GM18868 (cell line): ENCODE measurements around the gene KLHL29.

Source experiments
- ATAC-seq: cut with Tn5 transposase; IDR thresholded peaks from one replicate; pipeline ENCODE4 v1.9.1; 2021; ENCODE audit warnings: mild to moderate bottlenecking, moderate library complexity; ENCODE audit not compliant: unreplicated experiment

Gene KLHL29

GRCh38 chr2:23526114-23526513 is 141.1 kb downstream of the KLHL29 start:
- no peak for ATAC-seq

GRCh38 chr2:23526835-23527790 is 142.1 kb downstream of the KLHL29 start:
- ATAC-seq, result no peak

DNA sequence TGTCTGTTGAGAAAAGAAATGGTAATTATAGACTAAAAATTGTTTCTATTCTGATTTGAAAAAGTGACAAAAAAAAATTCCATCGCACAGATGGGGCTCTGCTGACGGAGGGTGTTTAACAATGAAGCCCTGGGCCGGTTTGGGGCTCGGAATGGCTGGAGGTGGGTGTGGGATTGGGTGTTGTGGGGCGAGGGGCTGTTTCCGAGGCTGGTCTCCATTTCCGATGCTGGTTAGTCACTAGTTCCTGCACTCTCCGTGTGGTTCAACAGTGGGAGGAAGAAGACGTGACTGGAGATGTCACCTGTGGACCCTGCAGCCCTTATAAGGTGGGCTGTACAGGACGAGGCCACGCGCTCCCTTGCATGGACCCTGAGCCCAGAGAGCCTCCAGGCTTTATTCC is 143.2 kb downstream of the KLHL29 start:
- ATAC-seq, result no peak

DNA sequence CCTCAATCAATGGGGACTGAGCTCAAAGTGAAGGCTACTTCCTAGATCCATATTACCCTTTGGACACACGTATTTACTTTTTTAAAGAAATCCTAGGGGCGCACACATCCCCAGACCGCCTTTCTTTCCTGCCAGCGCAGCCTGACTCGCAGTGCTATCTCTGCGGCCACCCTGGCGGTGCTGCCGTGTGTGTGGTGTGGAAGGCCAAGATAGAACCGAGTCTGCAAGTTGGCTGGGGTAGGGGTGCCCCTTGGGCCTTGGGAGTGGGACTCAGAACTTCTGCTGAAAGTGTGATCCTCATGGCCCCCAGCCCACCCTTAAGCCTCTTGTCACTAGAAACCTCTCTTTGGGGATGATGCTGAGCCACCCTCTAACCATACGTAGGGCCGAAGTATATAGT is 143.7 kb downstream of the KLHL29 start:
- ATAC-seq, result no peak

- no peak for ATAC-seq
These were observed 144.7 kb downstream of the KLHL29 start for GRCh38 chr2:23529659-23530058.

- ATAC-seq, result no peak
These were observed 145.4 kb downstream of the KLHL29 start for GRCh38 chr2:23530206-23530908.

DNA sequence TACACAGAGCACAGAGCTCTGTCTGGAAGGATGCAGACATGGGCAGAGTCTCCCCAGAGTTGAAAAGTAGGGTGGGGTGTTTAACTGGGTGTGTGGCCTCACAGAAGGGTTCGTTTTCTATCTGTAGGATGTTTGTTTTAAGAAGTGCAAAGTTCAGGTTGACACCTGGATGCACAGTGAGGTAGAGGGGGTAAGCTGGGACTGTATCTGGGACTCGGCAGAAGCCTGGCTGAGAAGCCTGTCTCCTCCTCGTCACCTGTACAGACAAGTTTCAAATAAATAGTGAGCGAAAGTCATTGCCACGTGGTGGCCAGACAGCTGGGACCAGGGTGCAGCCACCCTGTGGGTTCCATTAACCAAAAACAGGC is 145.9 kb downstream of the KLHL29 start:
- no peak for ATAC-seq

DNA sequence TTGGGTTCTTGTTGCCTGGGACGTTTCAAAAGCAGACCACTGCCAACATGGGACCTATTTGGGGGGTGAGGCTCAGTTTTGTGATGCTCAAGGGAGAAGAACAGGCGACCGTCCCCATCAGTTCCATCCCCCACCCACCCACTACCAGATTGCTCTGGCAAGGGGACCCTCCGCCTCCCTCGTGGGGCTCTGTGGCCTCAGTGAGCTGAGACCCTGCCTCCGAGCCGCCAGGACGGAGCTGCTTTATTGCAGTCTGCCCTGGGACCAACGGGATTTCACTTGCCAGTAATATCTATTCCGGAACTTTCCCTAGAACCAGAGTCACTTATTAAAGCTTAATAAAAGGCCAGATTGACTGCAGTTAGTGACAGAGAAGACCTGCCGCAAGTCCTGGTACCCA is 146.3 kb downstream of the KLHL29 start:
- ATAC-seq, result no peak

GRCh38 chr2:23531881-23532280 is 146.9 kb downstream of the KLHL29 start:
- ATAC-seq, result no peak

DNA sequence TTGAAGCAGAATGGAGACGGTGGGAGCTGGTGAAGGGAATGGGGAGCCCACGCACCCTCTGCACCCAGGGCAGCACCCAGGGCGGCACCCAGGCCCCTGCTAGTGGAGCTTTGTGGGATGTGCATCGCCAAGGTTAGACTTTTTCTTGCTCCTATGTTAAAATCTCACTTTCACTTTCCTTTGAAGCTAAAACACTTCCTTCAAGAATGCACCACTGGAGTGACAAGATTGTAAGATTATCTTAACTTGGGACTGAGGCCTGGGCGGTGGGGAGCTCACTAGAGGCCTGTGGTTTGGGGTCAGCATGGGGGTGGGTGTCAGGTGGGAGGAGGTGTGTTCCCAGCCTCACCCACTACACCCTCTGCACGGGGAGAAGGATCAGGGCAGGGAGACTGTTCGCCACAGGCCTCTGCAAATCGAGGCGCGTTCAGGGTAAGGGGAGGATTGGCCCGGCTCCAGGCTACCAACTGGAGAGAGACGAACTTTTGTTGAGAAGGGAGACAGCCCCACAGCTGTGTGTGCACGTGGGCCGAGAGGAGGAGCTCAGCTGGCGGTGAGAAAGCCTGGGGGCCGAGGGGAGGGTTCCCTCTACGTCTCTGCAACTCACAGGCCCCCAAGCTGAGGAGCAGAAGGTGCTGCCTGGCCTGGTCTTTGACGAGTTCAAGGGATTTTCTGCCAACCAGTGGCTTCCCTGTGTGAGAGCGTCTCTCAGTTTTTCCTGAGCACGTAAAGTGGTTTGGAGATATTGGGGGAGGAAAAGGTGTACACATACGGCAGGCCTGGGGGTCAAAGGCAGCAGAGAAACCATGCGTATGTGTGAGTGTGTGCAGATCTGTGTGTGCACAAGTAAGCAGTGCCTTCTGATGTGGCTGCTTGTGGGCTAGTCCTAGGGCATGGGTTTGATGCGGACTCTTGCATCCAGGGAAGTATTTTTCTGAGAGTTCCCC is 147.7 kb downstream of the KLHL29 start:
- peak; percentile 85 for ATAC-seq

DNA sequence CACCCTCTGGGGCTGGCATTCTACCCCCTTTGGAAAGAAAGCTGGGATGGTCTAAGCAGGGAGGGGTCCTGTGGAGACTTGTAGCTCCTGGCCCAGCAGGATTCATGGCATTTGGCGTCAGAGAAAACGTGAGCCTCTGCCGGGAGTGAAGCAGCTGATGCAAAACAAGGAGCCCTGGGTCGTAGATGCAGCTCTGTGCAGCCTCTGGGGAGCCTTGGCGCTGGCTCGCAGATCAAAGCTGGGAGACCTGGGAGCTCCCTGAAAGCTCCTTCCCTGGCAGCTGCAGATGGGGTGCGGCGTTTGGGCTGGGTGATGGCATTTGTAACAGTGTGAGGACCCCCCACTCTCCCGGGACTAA is 148.3 kb downstream of the KLHL29 start:
- ATAC-seq, result no peak

DNA sequence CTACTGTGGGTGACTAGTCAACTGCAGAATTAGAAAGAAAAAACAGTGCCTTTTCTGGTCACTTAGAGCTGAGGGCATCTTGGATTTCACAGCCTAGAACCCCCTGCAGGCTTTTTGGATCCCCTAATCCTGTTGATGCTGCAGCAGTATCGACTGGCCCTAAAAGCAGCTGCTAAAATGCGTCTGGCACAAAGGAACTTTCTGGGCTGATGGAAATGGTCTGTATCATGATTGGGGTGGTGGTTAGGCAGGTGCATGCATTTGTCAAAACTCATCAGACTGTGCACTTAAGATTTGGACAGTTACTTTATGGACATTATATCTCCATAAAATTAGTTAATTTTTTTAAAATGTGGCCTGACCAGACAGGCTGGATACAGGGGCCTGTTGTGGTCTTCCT is 149.8 kb downstream of the KLHL29 start:
- no peak for ATAC-seq

- no peak for ATAC-seq
These were observed 151.3 kb downstream of the KLHL29 start for GRCh38 chr2:23536326-23536725.

DNA sequence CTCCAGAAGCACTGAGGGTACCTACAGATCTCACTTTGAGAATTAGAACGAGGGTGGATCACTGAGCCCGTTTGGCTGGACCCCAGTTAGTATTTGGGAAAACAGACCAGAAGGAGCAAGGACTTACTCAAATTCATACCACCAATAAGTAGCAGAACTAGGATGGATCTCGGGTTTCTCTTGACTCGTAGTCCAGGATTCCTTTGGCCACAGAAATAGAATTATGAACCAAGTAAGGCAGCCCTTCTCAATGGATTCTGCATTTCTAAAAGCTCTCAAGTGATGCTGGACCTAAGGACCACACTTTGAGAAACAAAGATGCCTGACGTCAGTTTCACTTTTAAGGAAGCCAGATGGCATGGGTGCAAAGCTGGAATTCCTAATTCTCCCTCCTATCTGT is 153.0 kb downstream of the KLHL29 start:
- no peak for ATAC-seq

DNA sequence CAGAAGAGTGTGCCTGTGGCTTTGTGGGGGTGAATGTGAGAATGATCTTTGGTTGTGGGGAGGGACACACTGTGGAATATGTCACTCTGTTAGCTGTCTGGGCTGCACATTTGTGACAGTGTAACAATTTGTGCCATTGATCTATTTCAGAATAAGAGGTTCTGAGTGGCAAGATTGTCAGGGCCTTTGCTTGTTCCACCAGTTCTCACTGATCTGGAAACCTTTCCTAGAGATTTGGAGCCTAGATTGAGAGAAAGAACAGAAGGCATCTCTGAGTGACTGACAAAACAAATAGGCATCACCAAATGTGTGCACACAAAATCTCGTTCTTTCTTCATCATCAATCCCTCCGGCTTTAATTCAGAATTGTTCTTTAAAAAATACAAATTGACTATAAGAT is 153.6 kb downstream of the KLHL29 start:
- no peak for ATAC-seq

DNA sequence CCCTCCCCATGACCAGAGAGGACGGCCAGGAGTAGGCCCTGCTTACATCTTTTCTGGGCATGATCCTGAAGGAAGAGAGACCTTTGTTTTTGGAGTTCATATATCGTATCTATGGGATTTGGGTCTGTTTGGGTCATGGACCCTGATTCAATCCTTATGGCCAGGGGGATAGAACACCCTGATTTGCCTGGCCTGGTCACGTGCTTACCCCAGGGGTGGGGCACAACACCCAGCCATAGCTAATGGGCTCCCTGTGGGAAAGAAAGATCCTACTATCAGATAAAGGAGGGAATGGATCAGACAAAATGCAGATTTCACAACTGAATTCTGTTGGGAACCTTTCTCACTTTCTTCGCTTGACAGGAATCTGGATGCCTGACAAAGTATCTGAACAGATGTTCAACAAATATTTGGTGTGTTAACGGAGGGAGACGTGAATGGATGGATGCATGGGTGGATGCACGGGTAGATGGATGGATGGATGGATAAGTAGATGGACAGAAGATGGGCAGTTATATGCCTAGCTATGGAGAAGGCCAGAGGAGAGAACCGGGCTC is 155.9 kb downstream of the KLHL29 start:
- no peak for ATAC-seq

DNA sequence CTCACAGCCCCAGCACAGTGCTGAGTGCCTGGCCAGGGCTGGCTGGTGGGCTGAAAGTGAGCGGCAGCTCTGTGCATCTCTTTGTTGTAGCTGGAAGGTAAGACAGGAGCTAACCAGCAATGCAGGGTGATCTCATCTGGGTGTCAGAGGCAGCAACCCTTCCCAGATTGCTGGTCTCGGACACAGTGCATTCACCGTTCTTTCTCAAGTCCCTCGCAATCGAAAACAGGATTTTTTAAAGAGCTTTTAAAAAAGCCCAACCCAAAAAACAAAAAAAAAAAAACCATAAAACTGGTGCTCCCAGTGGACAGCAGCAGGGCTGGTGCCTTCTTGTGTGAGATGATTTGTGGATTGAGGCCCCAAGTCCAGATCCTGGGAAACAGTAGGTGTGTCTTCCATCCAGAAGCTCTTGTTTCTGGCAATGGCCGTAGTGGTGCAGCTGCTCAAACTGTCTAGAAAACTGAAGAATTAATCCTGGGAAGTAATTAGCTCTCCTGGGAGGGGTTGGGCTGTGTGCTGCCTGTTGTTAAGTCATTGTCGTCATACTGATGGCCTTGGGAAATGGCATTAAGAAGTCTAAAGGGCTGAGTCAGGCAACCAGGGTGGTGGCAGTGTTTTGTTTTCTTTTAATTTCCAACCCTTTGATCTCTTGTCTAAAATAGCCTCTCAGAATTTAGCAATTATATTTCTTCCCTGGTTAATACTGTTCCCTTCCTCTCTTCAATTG is 156.7 kb downstream of the KLHL29 start:
- ATAC-seq, result no peak

- no peak for ATAC-seq
These were observed 157.3 kb downstream of the KLHL29 start for GRCh38 chr2:23542230-23542789.

- no peak for ATAC-seq
These were observed 158.3 kb downstream of the KLHL29 start for GRCh38 chr2:23543302-23543701.

- no peak for ATAC-seq
These were observed 158.7 kb downstream of the KLHL29 start for GRCh38 chr2:23543728-23544127.
